NCI-H1092 (cell line): ENCODE results near the gene LILRA5.
"Not testable (repeated sequence)": the region's sequence is repeated elsewhere in the genome, so short reads cannot be mapped to it uniquely, and the experiment has no call there.

Experiments used
- DNase-seq: peaks from one replicate; lab custom pipeline; 2025; lab: John Stamatoyannopoulos, UW

Gene LILRA5

GRCh38 chr19:54273821-54274220 is 39.1 kb downstream of the LILRA5 start:
- DNase-seq, result no peak

- not testable (repeated sequence) for DNase-seq
These were observed 40.8 kb downstream of the LILRA5 start for GRCh38 chr19:54272181-54272580.

- not testable (repeated sequence) for DNase-seq
These were observed 41.4 kb downstream of the LILRA5 start for GRCh38 chr19:54271587-54271986.

- no peak for DNase-seq
These were observed 41.9 kb downstream of the LILRA5 start for GRCh38 chr19:54271106-54271505.

GRCh38 chr19:54268936-54269335 is 44.0 kb downstream of the LILRA5 start:
- DNase-seq, result no peak

- peak; percentile 1 for DNase-seq
These were observed 46.8 kb downstream of the LILRA5 start for GRCh38 chr19:54266133-54266532.

GRCh38 chr19:54262470-54262869 is 50.5 kb downstream of the LILRA5 start:
- no peak for DNase-seq

GRCh38 chr19:54262066-54262465 is 50.9 kb downstream of the LILRA5 start:
- DNase-seq, result no peak

- no peak for DNase-seq
These were observed 55.9 kb downstream of the LILRA5 start, which contains the start of gene LILRB5 for GRCh38 chr19:54257116-54257480. Gene LILRB5, minus strand, starts transcription at chr19:54257273. Its CDS starts 80 bp downstream, at chr19:54257193.
